WTC11 (cell line): Measurements from ENCODE around the gene KIR3DL1. TPM values are rescaled to one million over a fixed set of nuclear protein-coding genes. Genes with fewer than 3 reads are reported as not detected.
"Not testable (repeated sequence)": the region's sequence is repeated elsewhere in the genome, so short reads cannot be mapped to it uniquely, and the experiment has no call there.

ENCODE experiments used
- ATAC-seq: fragments of 200-7000 bp; cut with Tn5 transposase; 2 replicates; pipeline ENCODE4 v1.10.0; 2021; ENCODE audit warnings: mild to moderate bottlenecking, moderate library complexity
- CTCF ChIA-PET: fragments of 300-600 bp; sonication (Branson Sonifier 250); formaldehyde crosslinking; loops from one replicate; lab custom pipeline; 2021; ENCODE audit warnings: antibody characterized with exemption; lab: Charles Lee
- POLR2A ChIA-PET: fragments of 350-600 bp; sonication (Branson Sonifier 250); formaldehyde crosslinking; loops from one replicate; lab custom pipeline; 2021; ENCODE audit warnings: antibody characterized with exemption; lab: Charles Lee
- DNase-seq: peaks from one replicate; pipeline ENCODE4 v3.0.0; 2021; ENCODE audit warnings: low spot score
- H3K27ac Mint-ChIP-seq: 2 replicates; pipeline ENCODE4 v1.8.0; 2021; ENCODE audit warnings: mixed read lengths
- H3K27me3 Mint-ChIP-seq: 2 replicates; pipeline ENCODE4 v1.8.0; 2021; ENCODE audit warnings: low read depth, mild to moderate bottlenecking, moderate library complexity, mixed read lengths
- H3K36me3 Mint-ChIP-seq: 2 replicates; pipeline ENCODE4 v1.8.0; 2021; ENCODE audit warnings: mixed read lengths
- H3K4me1 Mint-ChIP-seq: 2 replicates; pipeline ENCODE4 v1.8.0; 2022; ENCODE audit warnings: mixed read lengths
- H3K4me3 Mint-ChIP-seq: 2 replicates; pipeline ENCODE4 v1.8.0; 2021; ENCODE audit warnings: mild to moderate bottlenecking, moderate library complexity, mixed read lengths
- H3K9me3 Mint-ChIP-seq: 2 replicates; pipeline ENCODE4 v1.8.0; 2021; ENCODE audit warnings: mixed read lengths
- AR ChIP-seq: fragments of 250-450 bp; sonication (Bioruptor Pico); IDR thresholded peaks from 2 replicates; pipeline ENCODE4 v1.9.0; 2021; ENCODE audit warnings: mild to moderate bottlenecking
- NR2C2 ChIP-seq: sonication (generic); formaldehyde crosslinking; IDR thresholded peaks from 2 replicates; pipeline ENCODE4 v1.8.0; 2022; ENCODE audit warnings: mild to moderate bottlenecking, missing genetic modification reagents
- total RNA-seq: library from RNA; stranded (reverse); gene quantifications from 3 replicates; pipeline ENCODE4 v1.2.3, GENCODE V29; 2021

KIR3DL1 gene
- total RNA-seq, 1 experiment from 2014 or later = not detected

GRCh38 chr19:54817670-54818536, 1.6 kb downstream of the KIR3DL1 start (continued):
- TF ChIP-seq AR (CRISPR knock-in tag) (no peak), NR2C2 (no peak)

- Mint-ChIP-seq H3K27me3 (peaks cover 10% of the 10 kb centered on the region), H3K36me3 (peaks cover 42% of the 10 kb centered on the region), H3K9me3 (peaks cover 83% of the 10 kb centered on the region)
- POLR2A ChIA-PET, H3K27ac Mint-ChIP-seq, DNase-seq, H3K4me3 Mint-ChIP-seq, ATAC-seq, H3K4me1 Mint-ChIP-seq, CTCF ChIA-PET: not testable (repeated sequence)
These were observed 8.1 kb downstream of the KIR3DL1 start for GRCh38 chr19:54824416-54824815.

- Mint-ChIP-seq H3K27me3 (peaks cover 16% of the 10 kb centered on the region), H3K36me3 (peaks cover 41% of the 10 kb centered on the region), H3K9me3 (peaks cover 80% of the 10 kb centered on the region)
- CTCF ChIA-PET, ATAC-seq, H3K27ac Mint-ChIP-seq, POLR2A ChIA-PET, H3K4me3 Mint-ChIP-seq, DNase-seq, H3K4me1 Mint-ChIP-seq: not testable (repeated sequence)
These were observed 9.1 kb downstream of the KIR3DL1 start for GRCh38 chr19:54825326-54825725.

- H3K27ac Mint-ChIP-seq, H3K4me1 Mint-ChIP-seq, CTCF ChIA-PET, ATAC-seq, POLR2A ChIA-PET, H3K4me3 Mint-ChIP-seq, DNase-seq: not testable (repeated sequence)
- Mint-ChIP-seq H3K27me3 (peaks cover 20% of the 10 kb centered on the region), H3K9me3 (peaks cover 76% of the 10 kb centered on the region), H3K36me3 (peaks cover 47% of the 10 kb centered on the region)
These were observed 11.8 kb downstream of the KIR3DL1 start for GRCh38 chr19:54828064-54828463.

- H3K9me3 Mint-ChIP-seq = peaks cover 73% of the 10 kb centered on the region
- H3K4me1 Mint-ChIP-seq, POLR2A ChIA-PET, CTCF ChIA-PET, H3K27ac Mint-ChIP-seq, ATAC-seq, DNase-seq, H3K4me3 Mint-ChIP-seq: not testable (repeated sequence)
- H3K36me3 Mint-ChIP-seq = peaks cover 45% of the 10 kb centered on the region
- peaks cover 13% of the 10 kb centered on the region for H3K27me3 Mint-ChIP-seq
These were observed 16.2 kb downstream of the KIR3DL1 start, which contains the start of gene KIR2DS4 for GRCh38 chr19:54832496-54832895. TSS of gene KIR2DS4 (plus strand) at chr19:54832676.

- H3K4me1 Mint-ChIP-seq, ATAC-seq, H3K4me3 Mint-ChIP-seq, H3K27ac Mint-ChIP-seq, POLR2A ChIA-PET, DNase-seq, CTCF ChIA-PET, H3K27me3 Mint-ChIP-seq: not testable (repeated sequence)
- peaks cover 68% of the 10 kb centered on the region for H3K9me3 Mint-ChIP-seq
- H3K36me3 Mint-ChIP-seq = peaks cover 46% of the 10 kb centered on the region
These were observed 18.9 kb downstream of the KIR3DL1 start for GRCh38 chr19:54835126-54835525.

GRCh38 chr19:54837522-54837921, 21.3 kb downstream of the KIR3DL1 start:
- H3K27ac Mint-ChIP-seq, H3K4me1 Mint-ChIP-seq, DNase-seq, ATAC-seq, CTCF ChIA-PET, POLR2A ChIA-PET, H3K4me3 Mint-ChIP-seq, H3K27me3 Mint-ChIP-seq: not testable (repeated sequence)
- Mint-ChIP-seq H3K9me3 (peaks cover 60% of the 10 kb centered on the region), H3K36me3 (peaks cover 32% of the 10 kb centered on the region)

- DNase-seq, H3K4me1 Mint-ChIP-seq, H3K4me3 Mint-ChIP-seq, CTCF ChIA-PET, POLR2A ChIA-PET, H3K27ac Mint-ChIP-seq, ATAC-seq: not testable (repeated sequence)
- H3K9me3 Mint-ChIP-seq = peaks cover 66% of the 10 kb centered on the region
- peaks cover 38% of the 10 kb centered on the region for H3K36me3 Mint-ChIP-seq
- peaks cover 28% of the 10 kb centered on the region for H3K27me3 Mint-ChIP-seq
These were observed 26.9 kb downstream of the KIR3DL1 start for GRCh38 chr19:54843171-54843570.

GRCh38 chr19:54850061-54850640, 33.9 kb downstream of the KIR3DL1 start, which contains the start of gene KIR3DL2:
TSS of gene KIR3DL2 (plus strand) at chr19:54850443. CDS start at chr19:54850476, 33 bp downstream.
- Mint-ChIP-seq H3K9me3 (peaks cover 88% of the 10 kb centered on the region), H3K27me3 (peaks cover 39% of the 10 kb centered on the region), H3K36me3 (peaks cover 59% of the 10 kb centered on the region)
- H3K27ac Mint-ChIP-seq, ATAC-seq, DNase-seq, CTCF ChIA-PET, H3K4me3 Mint-ChIP-seq, POLR2A ChIA-PET, H3K4me1 Mint-ChIP-seq: not testable (repeated sequence)
